8988T (cell line): Measurements from ENCODE around the gene TSPAN18.

Experiments used
- DNase-seq: peaks from one replicate; pipeline ENCODE4 v3.0.0; 2011

The TSPAN18 gene

DNA sequence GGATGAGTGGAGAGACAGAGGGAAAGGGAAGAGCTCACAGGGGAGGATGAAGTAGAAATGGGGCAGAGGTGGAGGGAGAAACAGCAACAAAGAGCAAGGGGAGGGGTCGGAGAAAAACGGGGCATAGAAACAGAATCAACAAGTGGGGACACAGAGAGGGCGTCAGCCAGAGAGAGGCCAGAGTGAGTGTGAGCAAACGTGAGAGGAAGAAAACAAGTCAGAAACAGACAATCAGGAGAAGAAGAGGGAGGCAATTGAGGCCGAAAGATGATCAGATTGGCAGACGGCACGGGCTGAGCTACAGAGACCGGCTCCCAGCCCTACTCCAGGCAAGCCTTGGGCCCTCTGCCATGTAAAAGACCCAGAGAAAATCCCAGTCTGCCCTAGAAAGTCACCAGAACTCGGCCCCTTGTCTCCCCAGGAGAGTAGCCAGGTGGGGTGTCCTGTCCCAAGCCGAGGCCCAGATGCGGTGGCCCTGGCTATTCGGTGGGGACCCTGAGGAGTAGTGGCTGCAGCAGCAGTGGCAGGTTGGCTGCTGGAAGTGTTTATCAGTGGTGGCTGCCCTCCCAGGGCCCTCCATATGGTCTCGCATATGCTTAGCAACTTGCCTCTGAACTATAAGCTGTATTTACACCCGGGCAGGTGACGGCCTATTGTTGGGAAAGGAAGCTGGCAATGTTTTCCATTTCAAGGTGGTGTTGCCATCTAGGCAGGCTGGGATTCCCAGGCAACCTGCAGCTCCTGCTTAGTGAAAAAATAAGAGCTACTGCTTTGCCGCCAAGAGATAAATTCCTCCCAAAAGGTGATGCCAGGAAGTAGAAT lies 14.8 kb upstream of the TSPAN18 start:
- DNase-seq, result no peak

DNA sequence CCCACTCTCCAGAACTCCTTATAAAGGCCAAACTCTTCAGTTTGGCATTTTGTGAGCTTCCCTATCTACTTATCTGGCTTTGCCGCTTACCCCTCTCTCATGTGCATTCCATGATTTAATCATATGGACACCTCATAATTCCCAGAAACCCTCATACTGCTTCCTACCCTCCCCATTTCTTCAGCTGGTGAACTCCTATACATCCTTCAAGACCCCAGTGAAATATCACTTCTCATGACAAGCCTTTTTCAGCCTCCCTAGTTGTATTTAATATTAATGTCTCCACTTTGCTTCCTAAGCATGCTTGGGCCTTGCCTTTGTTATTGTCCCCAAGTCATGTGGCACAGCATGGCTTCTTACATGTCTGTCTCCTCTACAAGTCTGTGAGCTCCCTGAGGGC lies 13.7 kb upstream of the TSPAN18 start:
- DNase-seq, result no peak

DNA sequence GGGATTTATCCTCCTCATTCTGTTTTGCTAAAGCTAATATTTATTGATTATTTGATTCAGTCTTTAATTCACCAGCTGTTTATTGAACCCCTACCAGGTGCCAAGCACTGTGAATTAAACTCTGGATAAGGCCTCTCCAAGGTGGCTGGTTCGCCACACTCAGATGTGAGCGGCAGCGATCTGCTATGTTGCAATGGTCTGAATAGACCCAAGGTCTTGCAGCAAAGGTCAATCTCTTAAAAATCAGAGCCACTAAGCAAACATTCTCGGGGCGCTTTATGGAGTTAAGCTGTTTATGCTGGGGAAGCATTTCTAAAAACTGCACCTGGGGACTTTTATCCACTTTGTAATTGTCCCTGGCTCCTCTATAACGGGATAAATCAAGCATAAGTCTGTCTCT lies 10.5 kb upstream of the TSPAN18 start:
- DNase-seq, result no peak

DNA sequence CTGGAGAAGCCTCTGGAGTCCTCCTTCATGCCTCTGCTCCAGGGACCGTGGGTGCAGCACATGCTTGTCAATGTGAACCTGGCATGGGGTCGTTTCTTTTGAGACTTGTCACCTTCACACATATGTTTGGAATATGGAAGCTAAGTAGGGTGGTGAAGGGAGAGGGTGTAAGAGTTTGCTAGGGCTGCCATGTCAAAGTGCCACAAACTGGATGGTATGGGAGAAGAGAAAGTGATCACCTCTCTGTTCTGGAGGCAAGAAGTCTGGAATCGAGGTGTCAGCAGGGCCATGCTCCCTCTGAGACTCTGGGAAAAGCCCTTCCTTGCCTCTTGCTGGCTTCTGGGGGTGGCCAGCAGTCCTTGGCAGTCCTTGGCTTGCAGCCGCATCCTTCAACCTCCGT lies 8.7 kb upstream of the TSPAN18 start:
- DNase-seq, result no peak

DNA sequence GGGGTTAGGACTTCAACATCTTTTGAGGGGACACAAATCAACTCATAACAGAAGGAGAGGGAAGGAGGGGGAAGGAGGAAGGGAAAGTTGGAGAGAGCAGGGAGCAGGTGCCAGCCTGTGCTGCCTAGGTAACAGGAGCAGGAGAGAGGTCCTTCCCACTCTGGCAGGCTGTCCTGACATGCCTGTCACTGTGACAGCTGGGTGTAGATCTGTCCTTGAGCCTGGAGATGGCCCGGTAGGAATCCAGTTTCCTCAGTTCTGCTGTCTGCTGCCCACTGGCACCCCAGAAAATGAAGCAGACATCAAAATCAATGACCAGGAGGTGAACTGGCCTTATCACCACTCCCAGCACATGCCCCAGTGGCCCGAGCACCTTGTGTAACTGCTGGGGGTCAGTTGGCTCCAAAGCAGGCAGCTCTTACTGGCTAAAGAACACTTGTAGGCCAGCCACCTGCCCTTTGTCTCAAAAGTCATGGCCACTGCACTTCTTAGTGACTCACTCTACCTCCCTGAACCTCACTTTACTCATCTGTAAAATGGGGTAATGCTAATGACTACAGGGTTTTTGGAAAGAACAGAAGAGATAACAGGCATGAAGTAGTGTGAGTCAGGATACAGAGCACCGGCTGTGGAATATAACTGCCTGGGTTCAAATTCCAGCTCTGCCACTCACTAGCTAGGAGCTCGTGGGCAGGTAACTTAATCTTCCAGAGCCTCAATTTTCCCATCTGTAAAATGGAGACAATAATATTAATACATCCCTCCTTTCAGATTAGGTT lies 8.0 kb upstream of the TSPAN18 start:
- no peak for DNase-seq

DNA sequence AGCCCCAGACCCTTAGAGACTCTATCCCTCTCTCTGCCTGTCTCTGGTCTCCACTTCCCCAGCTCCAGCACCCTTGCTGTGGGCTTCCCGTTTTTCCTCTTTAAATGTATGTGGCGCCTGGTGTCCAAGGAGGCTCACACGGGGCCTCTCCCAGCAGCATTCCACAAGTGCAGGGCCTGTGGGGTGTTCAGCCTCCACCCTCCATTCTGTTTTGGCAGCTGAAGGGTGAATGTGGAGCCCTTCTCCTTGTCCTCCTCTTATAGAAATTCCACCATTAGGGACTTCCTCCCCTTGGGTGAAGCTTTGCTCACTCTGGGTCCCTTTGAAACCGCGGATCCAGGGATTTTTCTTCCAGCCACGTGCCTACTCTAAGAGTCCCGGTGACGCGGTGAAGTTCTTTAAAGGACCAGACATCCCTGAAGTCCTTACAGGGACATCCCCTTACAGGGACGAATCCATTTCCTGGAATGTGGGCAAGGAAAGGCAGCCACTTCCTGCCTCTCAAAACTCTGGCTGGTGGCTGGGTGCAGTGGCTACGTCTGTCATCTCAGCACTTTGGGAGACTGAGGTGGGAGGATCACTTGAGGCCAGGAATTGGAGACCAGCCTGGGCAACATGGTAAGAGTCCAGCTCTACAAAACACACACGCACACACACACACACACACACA lies 1.6 kb upstream of the TSPAN18 start:
- DNase-seq, result peak; percentile 62

DNA sequence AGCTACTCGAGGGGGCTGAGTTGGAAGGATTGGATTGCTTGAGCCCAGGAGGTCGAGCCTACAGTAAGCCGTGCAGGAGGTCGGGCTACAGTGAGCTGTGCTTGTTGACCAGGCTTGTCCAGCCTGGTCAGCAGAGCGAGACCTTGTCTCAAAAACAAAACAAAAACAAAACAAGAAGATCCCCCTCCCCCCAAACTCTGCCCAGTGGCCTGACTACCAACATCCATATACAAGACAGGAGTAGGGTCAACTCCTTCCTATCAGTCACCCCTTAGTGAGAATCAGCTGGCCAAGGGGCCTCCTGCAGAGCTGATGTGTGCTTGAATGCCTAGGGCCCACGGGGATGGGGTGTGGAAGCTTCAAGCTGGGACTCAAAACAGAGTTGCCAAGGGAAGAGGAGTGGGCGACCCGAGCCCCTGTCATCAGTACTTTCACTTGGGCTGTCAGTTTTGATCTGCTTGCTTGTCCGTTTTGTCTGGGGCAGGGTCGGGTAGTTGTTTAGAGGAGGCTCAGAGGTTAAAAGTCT lies 942 bp upstream of the TSPAN18 start:
- DNase-seq, result no peak

DNA sequence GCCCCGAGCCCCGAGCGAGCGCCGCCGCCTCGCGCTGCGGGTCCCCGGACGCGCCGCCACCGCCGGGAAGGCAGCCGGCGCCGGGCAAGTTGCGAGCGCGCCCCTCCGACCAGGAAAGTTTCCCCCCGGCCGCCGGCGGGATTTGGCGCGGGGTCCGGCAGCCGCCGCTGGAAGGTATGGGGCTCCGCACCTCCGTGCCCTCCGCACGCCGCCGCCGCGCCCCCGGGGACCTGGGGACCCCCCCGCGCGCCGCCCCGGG lies 281 bp downstream of the TSPAN18 start:
- no peak for DNase-seq

DNA sequence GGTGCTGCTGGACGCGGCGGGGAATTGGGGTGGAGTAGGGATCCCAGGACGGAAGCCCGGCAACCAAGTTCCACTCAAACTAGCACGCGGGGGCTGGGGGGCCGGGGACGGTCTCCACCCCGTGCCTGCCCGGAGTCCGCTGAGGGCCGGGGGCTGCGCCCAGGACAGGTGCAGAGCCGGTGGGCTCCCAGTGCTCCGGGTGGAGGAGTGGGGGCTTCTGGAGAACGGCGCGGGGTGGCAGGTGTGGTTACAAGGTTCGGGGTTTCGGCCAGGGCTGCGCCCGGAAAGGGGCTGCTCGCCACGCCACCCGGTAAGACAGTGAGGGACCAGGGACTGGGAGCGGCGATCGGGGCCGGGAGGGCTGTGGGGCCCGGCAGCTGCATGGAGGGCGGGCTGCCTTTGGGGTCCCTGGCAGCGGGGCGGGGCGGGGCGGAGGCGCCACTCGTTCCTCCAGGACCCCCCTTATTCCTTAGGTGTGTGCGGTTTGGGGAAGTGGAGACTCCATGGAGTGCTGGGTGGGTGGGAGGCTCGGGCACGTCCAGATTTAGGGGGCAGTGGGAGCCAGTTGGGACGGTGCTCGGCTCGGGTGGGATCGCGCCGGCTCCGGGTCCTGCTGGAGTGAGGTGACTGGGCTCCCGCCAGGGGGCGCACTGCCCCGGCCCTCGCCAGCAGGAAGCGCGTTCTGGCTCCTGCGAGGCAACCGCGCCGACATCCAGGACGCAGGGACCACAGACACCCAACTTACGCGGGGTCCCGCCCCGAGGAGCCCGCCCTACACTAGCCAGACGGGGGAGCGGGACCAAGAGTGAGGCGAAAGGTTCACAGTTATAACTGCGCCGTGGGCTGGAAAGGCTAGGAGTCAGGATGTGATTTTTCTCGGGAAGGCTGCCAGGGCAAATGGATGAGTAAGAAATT lies 868 bp downstream of the TSPAN18 start:
- DNase-seq, result peak; percentile 100

DNA sequence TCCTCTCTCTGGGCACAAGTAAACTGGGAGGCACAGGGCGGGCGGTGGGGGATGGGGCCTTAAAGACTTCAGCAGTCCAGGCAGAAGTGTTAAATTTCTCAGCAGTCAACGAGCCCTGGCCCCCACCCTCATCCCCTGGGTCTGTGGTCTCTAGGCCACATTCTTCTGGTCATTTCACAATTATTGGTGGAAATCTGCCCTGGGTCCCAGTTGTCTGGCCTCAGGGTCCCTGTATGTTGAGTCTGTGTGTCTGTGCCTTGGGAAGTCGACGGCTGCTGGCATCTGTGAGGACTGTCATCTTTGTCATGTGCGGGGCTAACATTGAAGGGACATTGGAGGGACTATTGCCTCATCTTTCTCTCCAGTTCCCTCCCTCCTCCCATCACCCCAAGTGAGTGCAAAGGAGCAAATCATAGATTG lies 1.7 kb downstream of the TSPAN18 start:
- DNase-seq, result no peak

DNA sequence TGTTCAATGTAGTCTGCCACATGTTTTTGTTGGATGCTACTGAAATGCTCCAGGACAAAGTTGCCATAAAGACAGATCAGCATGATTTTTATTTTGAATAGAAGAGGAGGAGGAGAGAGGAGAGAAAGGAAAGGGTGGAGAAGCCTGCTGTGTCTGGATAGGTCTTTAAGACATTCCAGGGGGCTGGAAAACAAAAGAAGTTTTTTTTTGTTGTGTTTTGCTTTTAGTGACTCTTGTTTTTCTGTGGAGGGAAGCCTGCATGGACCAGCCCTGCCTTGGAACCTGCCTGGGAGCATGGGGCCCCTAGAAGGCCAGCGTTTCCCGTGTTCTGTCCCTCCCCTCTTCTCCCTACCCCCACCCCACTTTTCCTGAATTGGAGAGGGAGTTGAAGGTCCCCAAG lies 2.3 kb downstream of the TSPAN18 start:
- DNase-seq, result no peak

DNA sequence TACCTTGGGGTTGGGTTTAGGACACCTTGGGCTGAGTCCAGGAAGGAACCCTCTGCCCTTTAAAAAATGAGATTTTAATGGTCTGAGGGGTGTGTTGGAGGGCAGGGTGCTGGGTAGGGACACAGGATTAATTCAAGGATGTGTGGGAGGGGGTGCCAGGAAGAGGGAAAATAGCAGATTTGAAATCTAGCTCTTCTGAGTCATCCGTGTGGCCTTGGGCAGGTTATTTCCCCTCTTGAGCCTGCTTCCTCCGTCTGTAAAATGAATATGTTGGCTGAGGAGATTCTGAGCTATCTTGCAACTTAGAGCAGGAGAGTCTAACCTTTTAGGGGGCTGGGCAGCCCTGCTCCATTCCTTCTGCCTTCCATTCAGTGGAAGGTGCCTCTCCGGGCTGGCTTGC lies 3.0 kb downstream of the TSPAN18 start:
- no peak for DNase-seq

DNA sequence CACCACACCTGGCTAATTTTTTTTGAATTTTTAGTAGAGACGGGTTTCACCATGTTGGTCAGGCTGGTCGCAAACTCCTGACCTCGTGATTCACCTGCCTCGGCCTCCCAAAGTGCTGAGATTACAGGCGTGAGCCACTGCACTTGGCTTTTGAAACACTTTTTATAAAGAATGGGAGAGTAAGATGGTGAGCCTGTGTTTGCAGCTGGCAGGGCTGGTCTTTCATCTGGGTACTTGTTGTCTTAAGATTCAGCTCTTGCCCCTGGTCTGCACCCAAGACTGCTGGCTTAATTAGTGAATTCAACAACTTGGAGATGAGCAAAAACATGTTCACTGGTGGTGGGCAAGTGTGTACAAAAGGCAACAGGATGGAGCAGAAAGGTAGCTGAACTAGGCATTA lies 4.0 kb downstream of the TSPAN18 start:
- DNase-seq, result no peak

DNA sequence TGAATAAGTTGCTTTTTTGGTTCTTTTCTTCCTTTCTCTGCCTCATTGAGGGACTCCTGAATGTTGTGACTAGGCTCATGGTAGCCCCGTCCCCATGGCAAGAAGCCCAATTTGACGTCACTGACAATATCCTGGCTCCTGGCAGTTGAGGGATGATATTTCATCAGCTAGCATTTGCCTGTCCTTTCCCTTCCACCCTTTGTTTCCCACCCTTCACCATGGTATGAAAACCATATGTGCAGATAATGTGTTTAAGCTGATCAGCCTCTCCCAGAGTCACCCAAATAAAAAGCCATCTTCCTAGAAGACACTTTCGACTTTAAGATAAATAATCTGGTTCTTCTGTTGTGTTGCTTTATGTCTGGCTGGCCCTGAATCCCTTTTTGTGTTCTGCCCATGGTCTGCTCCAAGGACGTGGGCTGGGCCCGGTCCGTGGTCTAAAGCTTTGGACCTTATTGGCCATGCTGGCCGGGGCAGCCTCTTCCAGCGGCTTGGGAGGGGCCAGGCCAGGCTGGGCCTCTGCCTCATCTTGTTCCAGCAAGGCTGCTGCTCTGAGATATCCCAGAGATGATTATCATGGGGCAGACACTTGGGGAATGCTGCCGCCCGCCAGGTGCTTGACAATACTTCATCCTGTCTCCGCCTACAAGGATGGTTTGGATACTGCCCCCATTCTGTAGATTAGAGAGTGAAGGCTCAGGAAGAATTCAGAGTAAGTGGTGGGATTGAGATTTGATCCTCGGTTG lies 5.1 kb downstream of the TSPAN18 start:
- DNase-seq, result no peak

DNA sequence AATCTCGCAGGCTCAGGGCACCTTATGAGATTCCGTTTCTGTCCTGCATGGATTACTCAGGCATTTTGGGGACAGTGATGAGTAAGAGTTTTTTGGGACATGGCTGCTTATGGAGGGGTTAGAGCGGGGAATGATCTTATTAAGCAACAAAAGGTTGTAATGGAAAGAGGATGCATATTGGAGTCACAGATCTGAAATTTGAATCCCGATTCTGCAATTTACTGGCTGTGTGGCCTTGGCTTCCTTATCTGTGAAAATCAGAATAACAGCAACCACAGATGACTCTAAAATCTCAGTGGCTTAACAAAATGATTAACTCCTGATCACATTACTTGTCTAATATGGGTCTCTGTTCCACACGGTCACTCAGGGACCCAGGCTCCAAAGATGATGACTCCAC lies 5.8 kb downstream of the TSPAN18 start:
- no peak for DNase-seq

DNA sequence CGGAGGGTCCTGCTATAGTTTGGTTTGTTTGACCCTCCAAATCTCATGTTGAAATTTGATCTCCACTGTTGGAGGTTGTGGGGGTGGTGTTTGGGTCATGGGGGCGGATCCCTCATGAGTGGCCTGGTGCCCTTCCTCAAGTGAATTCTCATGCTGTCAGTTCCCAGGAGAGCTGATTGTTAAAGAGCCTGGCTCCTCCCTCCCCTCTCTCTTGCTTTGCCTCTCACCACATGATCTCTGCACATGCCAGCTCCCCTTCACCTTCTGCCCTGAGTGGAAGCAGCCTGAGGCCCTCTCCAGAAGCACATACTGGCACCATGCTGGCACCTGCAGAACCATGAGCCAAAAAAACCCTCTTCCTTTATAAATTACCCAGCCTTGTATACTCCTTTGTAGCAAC lies 7.1 kb downstream of the TSPAN18 start:
- no peak for DNase-seq

DNA sequence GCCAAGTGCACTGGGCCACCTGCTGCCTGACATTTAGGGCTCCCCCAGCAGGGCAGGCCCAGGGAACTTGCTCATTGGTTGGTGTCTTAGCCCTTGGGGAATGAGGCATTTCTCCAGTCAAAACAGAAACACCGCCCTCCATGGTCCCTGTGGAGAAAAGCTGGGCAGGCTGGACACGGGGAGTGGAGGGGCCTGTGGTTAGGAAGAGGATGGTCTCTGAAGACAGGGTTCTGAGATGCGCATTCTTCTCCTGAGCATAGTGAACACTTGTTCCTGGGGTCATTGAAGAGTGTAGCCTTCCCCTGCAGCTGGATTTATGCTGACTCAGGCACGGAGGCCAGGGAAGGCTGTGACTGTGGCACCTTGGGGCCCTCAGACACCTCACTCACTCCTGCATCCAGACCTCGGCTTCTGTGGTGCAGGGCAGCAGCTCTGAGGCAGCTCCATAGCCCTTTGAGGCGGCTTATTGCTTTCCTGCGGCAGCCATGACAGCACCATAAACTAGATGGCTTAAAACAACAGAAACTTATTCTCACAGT lies 8.2 kb downstream of the TSPAN18 start:
- no peak for DNase-seq

DNA sequence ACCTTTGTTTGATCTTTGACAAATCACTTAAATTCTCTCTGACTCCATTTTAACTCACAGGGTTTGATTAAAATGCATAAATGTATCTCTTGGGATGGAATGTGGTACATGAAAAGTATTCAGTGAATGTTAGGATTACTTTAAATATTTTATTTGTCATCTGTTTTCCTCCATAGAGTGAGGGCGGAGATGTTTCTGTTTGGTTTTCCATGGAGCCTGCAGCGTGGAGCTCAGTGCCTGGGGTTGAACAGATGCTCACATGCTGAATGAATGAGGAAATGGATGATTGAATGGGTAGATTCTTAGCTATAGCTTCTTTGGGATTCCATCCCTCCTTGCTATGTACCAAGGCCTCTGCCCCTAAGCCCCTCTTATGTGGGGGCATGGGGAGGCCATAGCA lies 10.0 kb downstream of the TSPAN18 start:
- no peak for DNase-seq

DNA sequence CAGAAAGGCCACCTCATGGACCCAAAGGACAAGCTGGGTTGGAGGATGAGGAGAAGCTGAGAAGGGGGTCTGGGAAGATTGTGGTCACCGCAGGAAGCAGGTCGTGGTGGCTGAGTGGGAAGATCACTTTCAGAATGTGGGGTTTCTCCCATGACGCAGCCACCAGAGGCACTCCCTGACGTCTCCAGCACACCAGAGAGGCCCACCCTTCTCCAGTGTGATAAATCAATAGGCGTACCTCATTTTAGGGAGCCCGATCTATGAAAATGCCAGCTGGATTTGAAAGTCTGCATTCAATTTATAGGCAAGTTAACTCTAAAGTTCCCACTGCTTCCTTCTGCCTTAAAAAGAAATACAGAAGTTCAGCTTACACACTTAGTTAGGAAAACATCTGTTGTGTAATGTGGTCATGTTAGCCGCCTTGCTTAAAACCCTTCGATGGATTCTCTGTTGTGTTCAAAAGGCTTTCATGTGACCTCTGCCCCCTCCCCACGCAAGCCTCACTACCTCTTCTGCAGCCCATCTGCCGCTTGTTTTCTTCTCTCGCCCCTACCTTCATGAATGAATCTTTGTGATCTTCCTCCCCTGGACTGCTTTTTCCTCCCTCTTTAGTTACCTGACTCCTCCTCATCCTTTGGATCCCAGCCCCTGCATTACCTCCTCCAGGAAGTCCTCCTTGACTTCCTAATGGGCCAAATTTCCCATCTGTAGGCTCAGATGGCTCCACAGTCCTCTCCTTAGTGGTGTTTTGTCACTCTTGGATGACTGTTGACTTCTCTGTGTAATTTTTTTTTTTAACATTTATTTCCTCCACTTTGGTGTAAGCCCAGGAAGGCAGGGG lies 10.7 kb downstream of the TSPAN18 start:
- no peak for DNase-seq

DNA sequence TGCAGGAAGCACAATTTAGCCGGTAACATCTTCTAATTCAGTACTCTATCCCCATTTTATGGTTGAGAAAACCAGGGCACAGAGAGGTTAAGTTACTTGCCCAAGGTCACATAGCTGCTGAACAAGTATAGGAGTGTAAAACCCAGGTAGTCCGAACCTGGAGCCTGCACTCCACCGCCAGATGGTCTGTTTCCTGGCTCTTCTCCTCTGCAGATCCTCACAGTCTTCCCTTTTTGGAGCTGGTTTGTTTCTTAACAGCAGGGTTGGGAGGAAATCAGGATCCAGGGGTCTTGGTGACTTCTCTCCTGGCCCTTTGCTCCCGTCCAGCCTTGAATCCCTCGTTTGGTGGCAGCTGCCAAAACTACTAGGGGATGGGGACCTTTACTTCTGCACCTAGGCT lies 12.0 kb downstream of the TSPAN18 start:
- DNase-seq, result no peak

DNA sequence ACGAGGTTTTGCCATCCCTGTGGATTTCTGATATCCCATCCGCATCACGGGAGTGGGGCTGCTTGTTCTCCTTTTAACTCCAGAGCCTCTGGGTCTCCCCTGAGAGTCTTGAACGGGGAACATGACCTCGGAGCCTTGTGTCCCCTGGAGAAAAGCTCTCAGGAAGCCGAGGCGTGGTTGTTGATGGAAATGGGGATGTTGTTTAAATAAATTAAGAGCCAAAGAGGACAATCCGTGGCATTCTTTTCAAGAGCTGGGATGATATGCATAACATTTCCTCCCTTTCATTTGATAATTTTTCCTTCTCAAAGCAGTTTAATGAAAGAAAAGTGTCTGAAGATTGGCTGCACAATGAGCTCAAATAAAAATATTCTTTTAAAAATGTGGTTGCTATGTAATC lies 14.2 kb downstream of the TSPAN18 start:
- DNase-seq, result no peak
